Myocyte (in vitro differentiated cells): ENCODE data around the gene FGGY. TPM values are rescaled to one million over a fixed set of nuclear protein-coding genes. Genes with fewer than 3 reads are reported as not detected.
"Not testable (repeated sequence)": the region's sequence is repeated elsewhere in the genome, so short reads cannot be mapped to it uniquely, and the experiment has no call there.

Experiments
- DNase-seq: peaks from one replicate; pipeline ENCODE4 v3.0.0-alpha.2; 2012; ENCODE audit warnings: low read depth
- total RNA-seq: library from RNA; depleted of rRNA; stranded (reverse); fragments of >200 nt; gene quantifications from 2 replicates; pipeline ENCODE4 v1.2.3, GENCODE V29; 2014

FGGY gene
- total RNA-seq, 1 donor from 2014 or later = 21.0 TPM

DNA sequence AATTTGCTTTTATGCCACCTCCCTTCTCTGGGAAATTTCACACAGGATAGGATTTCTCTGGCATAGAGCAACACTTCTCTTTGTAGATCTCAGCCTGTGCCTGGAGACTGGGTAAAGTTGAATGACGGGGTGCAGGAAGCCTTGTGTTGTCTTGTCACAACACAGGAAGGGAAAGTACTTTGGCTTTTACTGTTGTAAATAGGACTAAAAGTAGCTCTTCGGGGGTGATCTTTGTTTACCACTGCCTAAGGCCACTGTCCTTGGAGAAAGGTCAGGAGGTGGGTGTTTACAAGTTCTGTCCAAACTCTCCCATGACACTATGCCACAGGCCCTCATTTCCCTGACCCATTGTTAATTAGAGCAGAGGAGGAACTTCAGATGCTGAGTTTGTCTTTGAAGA lies 139.7 kb downstream of the FGGY start:
- no peak for DNase-seq

- no peak for DNase-seq
These were observed 141.2 kb downstream of the FGGY start for GRCh38 chr1:59438058-59438560.

DNA sequence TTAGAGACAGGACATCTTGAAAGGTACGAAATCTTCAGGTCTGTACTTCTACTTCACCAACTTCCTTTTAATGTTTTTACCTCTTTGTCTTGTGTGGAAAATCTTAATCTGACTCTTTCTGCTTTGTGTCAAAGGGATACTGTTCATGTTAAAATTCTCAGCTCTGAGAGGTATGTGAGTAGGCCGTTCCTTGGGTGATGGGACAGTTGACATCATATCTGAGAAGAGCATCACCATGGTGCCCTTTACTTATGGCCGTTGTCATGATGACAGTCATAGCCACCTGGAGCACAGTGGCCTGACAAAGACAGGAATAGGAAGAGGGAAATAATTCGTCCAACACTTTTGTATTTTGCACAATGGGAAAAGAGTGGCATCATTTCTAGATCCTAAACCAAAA lies 145.6 kb downstream of the FGGY start:
- DNase-seq = no peak

- no peak for DNase-seq
These were observed 146.4 kb downstream of the FGGY start for GRCh38 chr1:59443310-59443709.

GRCh38 chr1:59444520-59444919 lies 147.6 kb downstream of the FGGY start:
- DNase-seq = no peak

DNA sequence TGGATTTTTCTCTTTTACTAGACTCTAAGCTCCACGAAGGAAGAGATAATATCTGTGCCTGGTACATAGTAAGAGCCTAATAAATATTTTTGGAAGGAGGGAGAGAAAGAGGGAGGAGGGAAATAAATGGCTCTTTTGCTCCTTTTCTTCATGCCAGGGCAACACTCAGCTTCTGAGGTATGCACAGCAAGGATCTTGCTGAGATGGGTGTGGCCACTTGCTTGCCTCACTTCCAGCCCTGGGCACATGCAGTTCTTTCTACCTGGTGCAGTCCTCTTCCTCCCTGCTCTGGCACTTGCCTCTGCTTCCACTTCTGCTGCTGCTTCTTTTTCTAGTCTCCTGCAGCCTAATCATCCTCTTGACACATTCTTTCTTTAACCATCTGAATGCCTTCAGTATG lies 148.1 kb downstream of the FGGY start:
- no peak for DNase-seq

- peak; percentile 59 for DNase-seq
These were observed 149.5 kb downstream of the FGGY start for GRCh38 chr1:59446257-59446901.

DNA sequence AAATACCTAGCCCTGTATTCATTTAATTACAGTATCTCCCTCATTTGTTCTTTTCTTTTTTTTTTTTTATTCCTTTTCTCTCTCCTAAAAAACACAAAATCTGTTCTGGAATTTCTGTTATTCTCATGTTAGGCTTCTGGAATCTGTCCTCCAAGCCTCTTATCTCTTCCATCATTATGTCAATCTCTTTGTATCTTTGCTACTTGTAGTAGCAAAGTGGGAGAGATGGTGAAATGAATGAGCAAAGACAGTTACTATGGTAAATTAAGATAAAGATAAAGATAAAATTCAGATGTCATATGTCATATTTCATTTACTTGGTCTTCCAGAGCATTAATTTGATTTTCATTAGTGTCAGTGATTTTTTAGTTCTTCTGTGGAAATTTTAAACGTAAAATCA lies 155.1 kb downstream of the FGGY start:
- DNase-seq = no peak

DNA sequence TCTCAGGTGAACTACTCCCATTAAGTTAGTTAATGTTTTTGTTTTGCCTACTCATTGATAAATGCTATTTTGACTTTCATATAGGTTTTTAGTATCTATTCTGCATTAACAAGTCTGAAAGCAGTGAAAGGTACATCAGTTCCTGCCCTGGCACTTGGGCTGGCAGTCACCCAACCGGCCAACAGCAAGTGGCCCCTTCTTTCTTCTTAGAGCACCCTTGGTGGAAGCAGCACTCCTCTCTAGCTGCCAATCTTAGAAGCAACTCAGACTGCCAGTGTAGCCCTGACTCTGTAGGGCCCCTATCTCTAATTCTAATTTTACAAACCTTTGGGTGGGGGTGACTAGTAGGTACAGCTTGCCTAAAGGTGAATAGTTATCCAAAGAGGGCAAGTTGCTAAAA lies 155.7 kb downstream of the FGGY start:
- no peak for DNase-seq

- DNase-seq = no peak
These were observed 156.5 kb downstream of the FGGY start for GRCh38 chr1:59453297-59453968.

DNA sequence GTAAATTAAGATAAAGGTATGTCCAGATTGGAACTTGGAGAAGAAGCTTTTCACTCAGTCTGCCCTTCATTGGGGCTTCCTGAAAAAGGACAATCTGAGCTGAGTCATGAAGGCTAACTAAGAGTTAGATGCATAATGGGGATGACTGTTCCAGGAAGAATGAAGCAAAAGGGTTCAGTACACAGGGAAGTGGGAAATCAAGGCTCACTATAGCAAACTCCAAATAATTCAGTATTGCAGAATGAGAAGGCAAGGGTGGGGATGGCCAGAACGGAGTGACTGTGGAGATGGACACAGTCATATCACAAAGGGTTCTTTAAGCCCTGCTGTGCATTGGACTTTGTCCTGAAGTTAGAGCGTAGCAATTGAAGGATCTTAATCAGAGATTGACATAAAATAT lies 158.3 kb downstream of the FGGY start:
- DNase-seq = no peak

DNA sequence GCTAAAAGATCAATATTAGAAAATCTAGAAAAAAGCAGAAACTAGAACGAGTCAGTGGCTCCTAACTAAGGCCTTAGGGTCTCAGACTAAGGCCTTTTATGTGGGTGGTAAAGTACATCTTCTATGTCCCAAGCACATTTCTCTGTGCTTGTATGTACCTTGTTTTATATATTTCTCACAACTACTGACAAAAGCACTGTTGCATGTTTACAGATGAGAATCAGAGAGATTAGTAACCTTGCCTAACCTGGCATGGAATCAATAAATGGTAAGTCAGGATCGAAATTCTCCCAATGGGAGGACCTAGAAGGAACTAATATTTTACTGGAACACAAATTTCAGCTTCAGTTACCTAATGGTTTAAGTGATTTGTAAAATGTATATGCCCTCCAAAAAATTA lies 160.9 kb downstream of the FGGY start:
- no peak for DNase-seq

- no peak for DNase-seq
These were observed 162.0 kb downstream of the FGGY start for GRCh38 chr1:59458884-59459283.

GRCh38 chr1:59462942-59463341 lies 166.0 kb downstream of the FGGY start:
- not testable (repeated sequence) for DNase-seq

- DNase-seq = not testable (repeated sequence)
These were observed 168.6 kb downstream of the FGGY start for GRCh38 chr1:59465478-59465877.

GRCh38 chr1:59468828-59469428 lies 172.0 kb downstream of the FGGY start:
- DNase-seq = no peak

- not testable (repeated sequence) for DNase-seq
These were observed 175.2 kb downstream of the FGGY start for GRCh38 chr1:59471991-59472570.

DNA sequence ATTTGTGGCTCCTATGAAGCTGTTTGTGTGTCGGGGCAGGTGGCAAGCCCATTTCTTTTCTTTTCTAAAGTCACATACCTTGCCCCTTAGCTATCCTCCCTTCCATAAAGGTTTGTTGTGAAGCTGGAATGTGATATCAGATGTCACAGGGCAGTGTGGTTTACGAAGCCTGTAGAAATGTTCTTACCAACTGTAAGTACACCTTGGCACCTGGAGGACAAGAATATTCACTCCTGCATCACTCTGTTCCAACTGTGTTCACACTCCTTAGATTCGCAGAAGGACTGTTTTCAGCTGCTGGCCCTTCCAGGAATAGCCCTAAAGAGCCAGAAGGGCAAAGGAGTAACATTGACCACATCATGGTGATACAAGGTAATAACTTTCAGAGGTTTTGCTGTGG lies 176.9 kb downstream of the FGGY start:
- DNase-seq = peak; percentile 56

GRCh38 chr1:59474496-59474895 lies 177.6 kb downstream of the FGGY start:
- no peak for DNase-seq

GRCh38 chr1:59475737-59476136 lies 178.8 kb downstream of the FGGY start:
- DNase-seq = peak; percentile 73

DNA sequence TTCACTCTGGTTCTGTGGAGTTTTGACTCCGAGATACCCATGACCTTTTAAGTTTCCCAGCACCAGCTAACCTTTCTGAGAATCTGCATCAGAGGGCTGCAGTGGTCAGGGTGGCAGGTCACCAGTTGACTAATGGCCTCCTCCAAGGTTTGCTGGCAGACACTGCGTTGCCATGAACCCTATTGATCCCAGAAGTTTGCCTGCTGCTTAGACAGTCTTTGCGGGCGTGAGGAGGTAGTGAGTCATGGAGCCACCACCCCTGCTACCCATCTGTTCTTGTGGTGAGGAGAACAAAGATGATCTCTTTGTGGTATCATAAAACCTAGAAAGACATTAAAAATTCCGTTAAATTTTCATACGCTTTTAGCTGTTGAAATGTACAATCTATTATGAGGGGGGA lies 180.4 kb downstream of the FGGY start:
- DNase-seq = peak; percentile 96

- DNase-seq = no peak
These were observed 181.0 kb downstream of the FGGY start for GRCh38 chr1:59477867-59478266.
